Stimulated activated CD4-positive, alpha-beta T cell treated with anti-CD3 and anti-CD28 coated beads, Interleukin-2, amount 100 ng/mL, for 48 hours (primary cell): ENCODE results near the gene RASD2.

Source experiments
- DNase-seq, 2 donors: peaks; one replicate each; pipeline ENCODE4 v3.0.0-alpha.2; 2020

RASD2 gene

DNA sequence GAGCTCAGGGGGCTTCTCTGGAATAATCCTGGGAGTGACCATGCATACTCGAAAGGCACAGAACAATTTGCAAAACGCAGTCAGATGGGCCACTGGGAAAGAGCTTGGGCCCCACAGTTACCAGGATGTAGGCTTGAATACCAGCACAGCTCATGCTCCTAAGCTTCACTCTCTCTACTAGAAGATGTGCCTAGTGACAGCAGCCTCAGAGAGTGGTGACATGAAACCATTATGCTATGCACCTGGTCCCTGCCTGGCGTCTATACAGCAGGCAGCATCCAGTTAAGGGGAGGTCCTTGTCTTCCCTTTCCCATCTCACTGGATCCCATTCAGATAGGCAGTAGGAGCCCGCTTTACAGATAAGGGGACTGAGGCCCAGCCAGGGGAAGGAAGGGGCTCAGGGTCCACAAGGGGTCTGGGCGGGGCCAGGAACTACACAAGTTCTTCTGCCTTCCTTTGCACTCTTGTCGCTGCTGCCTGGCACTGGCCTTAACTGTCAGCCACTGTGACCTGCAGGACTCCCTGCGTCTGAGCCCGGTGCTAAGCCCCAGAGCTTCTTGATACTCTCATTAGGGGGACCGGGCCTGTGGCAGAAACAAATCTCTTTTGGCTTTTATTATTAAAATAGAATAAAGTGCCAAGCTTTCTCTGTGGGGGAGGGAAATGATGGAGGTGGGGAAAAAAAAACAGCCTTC lies 21.2 kb upstream of the RASD2 start:
- DNase-seq, result no peak

DNA sequence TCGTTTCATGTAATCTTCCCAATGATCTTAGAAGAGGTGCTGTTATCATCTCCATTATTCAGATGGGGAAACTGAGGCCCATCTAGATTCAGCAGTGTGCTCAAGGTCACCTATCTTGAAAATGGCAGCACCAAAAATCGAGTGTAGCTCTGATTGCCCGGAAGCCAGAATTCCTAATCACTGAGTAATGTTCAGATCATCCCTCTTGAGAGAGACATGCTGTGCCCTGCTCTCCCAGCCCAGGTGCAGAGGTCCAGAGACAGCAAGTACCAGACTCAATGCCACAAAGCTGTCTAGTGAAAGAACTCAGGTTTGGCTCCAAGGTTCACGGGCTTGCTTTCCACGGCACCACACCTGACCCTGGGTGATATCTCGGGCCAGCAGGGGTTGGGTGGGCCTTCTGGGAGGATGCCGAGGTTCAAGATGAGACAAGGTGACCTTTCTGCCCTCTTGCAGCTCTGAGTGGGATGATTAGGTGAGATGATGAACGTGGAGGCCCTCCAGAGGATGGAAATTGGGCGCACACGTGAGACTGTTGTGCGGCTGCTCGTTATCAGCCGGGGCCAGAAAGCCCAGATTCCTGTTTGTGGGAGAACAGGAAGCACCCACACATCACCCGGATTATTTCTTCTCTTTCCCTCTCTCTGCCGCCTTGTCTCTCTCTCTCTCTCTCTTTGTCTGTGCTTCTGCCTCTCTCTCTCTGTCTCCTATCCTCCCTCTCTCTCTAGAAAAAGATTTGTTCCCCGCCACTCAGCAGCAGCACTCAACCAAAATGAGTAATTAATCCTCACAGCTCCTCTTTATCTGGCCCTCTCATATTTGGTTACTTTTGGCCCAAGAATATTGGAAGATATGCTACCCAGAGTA lies 19.0 kb upstream of the RASD2 start:
- DNase-seq, result no peak

DNA sequence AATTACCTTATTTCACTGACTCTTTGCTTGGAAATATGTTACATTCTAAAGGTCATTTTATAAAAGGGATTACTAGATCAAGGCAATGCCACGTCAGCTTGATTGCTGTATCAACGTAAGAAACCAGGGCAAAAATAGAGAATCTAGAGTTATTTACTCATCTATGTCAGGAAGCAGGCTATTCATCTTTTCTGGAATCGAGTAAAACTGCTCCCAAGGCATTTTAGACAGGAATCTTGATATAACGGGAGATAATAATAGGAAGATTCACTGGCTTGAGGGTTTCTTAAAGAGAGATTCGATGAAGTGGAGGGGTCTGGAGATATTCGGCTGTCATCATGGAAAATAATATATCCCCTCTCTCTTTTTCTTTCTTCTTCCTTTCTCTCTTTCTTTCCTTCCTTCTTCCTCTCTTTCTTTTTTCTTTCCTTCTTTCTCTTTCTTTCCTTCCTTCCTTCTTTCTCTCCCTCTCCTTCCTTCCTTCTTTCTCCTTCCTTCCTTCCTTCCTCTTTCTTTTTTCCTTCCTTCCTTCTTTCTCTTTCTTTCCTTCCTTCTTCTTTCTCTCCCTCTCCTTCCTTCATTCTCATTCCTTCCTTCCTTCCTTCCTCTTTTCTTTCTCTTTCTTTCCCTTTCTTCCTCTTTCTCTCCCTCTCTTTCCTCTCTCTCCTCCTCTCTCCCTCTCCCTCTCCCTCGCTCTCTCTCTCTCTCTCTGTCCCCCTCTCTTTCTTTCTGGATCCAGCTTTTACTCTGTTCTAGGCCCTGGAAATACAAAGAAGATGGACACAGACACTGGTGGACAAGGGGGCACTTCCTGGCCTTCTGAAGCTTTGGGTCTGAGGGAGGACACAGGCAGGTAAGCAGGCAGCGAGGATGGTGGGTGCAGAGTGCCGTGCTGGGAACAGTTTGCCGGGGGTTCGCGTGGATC lies 18.1 kb upstream of the RASD2 start:
- no peak for DNase-seq

DNA sequence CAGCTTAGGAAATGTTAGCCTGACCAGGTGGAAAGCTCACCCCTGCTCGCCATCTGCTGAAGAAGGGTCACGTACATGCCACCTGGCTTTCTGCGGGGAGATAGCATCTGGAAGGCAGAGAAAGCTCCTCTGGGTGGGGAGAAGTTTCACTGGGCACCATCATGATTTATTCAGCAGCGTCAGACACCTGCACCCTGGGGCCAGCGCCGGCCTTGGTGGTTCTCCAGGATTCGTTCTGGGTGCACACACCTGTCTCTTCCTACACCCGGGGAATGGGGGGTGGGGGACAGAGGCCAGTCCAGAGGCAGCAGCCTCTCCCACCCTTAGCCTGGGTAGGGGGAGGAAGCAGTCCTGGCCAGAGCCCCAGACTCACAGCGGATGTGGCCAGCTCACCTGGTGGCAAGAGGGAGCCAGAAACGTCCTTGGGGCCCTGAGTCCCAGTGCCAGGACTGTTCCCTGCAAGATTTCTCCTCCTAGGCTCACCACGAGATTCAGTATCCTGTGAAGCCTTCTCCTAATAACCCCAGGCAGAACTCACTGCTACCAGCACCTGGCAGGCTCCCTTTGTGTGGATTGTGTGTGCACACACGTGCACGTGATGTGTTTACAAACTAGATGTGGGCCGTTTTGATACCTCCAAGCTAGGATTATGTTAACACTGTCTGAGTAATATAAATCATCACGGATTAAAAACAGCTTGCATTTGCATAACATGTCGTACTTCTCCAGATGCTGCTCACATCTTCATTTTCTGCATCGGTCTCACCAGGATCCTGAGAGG lies 17.3 kb upstream of the RASD2 start:
- DNase-seq, result no peak

DNA sequence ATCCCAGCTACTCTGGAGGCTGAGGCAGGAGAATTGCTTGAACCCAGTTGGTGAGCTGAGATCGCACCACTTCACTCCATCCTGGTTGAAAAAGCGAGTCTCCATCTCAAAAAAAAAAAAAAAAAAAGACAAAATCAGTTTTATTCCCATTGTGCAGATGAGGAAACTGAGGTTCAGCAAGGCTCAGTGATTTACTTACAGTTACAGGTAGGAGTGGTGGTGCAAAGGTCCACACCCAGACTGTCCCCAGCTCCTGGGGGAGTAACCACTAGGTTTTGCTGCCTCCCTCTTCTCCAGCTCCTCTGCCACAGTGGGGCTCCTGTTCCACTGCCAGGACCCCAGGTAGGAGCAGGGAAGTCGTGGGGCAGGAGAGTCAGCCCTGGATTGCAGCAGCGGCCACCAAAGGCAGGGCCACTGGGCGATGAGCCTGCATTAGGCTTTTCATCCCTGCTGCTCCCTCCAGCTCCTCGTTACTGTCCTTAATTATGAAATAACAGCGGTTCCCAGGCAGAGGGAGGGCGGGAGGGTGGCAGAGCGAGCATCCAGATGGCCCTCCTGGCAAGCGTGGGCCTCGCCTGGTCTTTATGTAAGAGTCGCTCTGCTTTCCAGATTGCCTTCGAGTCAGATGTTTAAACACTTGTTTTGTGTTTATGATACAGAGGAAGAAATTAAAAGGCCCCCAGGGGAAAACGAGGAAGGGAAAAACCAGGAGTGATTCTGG lies 15.5 kb upstream of the RASD2 start:
- DNase-seq, result no peak

DNA sequence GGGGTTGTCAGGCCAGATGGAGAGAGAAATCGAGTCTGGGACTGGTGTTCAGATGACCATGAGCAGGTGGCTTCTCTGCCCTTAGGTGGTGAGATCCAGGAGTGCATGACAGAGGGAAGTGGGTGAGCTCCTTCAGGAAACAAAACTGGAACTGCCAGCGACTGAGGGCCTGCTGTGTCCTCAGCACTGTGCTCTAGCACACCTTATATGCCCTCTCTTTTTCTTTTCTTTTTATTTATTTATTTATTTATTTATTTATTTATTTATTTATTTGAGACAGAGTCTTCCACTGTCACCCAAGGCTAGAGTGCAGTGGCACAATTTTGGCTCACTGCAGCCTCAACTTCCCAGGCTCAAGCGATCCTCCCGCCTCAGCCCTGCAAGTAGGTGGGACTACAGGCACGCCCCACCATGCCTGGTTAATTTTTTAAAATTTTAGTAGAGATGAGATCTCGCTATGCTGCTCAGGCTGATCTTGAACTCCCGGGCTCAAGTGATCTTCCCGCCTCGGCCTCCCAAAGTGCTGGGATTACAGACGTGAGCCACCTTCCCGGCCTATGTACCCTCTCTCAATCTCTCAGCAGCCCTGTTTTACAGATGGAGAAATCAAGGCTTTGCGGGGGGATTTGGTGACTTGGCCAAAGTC lies 14.8 kb upstream of the RASD2 start:
- DNase-seq, result no peak

DNA sequence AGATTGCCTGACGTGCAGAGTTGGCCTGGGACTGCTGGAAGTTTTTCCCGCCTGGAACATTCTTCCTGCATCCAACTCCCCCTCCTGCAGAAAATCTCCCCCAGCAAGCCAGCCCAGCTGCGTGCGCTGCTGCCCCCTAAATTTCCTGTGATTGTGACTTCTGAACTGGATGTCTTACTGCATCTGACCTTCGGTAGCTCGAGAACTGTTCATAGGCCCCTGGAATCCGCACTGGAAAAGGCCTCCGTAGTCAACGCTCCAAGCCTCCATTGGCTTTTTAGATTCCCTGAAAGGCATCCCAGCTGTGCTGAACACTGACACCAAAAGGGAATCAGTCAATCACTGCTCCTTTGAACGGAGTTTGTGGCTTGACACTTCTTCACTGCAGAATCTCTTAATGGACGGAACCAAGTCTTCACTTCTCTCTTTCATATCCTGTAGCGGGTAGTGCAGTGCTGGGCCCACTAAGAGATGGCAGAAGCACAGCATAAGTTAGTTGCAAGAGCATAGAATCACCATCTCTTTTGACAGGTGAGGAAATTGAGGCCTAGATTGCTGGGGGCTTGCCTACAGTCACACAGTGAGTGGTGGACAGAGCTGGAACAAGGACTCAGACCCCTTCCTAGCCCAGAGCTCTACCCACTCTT lies 14.2 kb upstream of the RASD2 start:
- DNase-seq, result no peak

DNA sequence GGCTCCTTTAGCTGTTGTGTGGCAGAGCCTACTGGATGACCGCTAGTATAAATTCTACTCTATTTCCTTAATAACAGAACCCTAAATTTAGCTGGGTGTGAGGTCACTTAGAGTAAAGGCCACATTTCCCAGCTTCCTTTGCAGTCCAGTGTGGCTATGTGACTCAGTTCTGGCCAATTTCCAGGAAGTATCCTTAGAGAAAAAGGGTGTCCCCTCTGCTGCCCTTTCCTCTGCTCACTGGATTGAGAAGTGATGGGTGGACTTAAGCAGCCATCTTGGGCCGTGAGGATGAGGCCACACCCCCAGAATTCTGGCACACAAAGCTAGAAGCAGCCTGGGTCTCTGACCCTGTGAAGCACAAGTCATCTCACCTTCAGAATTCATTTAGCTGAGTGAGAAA lies 11.7 kb upstream of the RASD2 start:
- no peak for DNase-seq

DNA sequence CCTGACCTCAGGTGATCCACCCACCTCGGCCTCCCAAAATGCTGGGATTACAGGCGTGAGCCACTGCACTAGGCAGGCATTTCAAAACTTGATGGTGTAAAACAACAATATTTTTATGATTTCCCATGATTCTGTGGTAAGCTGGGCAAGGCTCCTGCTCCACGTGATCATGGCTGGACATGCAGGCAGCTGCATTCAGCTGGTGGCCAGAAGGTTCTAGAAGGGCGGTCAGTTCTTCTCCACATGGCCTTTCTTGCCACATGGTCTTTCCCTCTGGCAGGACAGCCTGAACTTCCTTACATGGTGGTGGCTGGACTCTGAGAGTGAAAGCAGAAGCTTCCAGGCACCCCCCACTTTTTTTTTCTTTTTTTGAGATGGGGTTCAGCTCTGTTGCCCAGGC lies 9.9 kb upstream of the RASD2 start:
- no peak for DNase-seq

DNA sequence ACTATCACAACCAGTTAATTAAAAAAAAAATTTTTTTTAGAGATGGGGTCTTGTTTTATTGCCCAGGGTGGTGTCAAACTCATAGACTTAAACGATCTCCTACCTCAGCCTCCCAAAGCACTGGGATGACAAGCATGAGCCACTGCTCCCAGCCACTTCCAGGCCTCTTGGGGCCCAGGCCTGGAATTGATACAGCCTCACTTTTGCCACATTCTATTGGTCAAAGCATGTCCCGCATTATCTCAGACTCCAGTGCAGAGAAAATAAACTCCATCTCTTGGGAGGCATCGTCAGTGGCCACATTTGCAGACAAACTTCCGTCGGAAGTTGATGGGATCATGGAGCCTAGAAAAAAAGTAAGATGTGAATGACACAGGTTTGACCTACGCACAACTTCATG lies 9.4 kb upstream of the RASD2 start:
- DNase-seq, result no peak

DNA sequence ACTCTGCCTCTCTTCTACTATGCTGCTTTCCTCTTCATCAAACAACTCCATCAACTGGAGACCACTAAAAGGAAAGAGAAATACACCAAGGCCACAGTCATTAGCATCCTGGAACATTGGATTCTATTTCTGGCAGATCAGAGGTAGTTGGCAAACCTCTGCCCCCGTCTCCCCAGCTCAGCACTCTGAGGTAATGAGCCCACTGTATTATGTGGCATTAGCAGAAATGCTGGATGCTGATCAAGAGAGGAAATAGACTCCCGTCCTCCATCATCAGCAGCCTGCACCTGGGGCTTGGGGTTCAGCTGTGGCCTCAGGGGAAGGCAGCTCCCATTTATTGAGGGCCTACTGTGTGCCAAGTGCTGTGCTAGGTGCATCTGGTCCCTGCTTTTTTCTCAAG lies 9.0 kb upstream of the RASD2 start:
- no peak for DNase-seq

DNA sequence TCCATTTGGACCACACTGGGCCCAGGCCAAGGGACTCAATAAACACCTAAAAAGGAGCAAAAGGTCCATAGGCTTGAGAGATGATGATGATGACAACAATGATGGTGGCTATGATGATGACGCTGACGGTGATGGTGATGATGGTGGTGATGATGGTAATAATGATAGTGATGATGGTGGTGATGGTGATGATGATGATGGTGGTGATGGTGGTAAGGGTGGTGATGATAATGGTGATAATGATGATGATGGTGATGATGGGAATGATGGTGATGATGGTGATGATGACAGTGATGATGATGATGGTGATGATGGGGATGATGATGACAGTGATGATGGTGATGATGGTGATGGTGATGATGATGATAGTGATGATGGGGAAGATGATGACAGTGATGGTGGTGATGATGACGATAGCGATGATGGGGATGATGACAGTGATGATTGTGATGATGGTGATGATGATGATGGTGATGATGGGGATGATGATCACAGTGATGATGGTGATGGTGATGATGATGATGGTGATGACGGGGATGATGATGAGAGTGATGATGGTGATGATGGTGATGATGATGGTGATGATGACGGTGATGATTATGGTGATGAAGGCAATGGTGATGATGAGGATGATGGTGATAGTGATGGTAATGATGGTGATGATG lies 7.1 kb upstream of the RASD2 start:
- DNase-seq, result no peak

DNA sequence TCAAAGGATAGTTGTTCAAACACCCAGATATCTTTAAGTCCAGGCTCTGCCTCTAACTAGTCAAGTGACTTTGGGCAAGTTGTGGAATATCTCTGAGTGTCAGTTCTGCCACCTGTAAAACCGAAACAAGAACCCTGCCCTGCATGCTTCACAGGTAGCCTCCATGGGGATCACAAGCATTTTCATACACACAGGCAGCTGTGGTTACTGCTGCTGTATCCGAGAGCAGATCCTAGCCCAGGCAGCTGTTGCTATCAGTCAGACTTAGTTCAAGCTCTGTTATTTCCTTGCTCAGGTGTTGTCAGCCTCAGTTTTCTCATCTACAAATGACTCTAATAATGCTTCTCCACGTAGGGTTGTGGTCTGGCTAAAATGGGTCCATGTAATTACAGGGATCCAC lies 6.5 kb upstream of the RASD2 start:
- no peak for DNase-seq

DNA sequence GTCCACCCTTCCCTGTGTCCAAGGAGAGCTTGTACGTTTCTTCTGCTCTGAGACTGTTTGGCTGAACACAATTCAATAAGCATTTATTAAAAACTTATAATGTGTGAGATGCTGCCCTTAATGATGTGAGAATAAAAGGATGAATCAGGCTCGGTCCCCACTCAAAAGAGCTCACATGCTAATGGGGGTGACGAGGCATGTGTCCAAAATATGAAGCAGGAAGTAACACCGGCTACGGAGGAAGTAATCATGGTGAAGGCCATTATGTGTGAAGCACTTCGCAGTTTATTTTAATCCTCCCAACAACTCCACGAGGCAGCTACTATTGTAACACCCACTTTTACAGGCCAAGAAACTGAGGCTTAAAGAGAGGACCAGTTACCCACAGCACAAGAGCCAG lies 3.4 kb upstream of the RASD2 start:
- DNase-seq, result no peak

DNA sequence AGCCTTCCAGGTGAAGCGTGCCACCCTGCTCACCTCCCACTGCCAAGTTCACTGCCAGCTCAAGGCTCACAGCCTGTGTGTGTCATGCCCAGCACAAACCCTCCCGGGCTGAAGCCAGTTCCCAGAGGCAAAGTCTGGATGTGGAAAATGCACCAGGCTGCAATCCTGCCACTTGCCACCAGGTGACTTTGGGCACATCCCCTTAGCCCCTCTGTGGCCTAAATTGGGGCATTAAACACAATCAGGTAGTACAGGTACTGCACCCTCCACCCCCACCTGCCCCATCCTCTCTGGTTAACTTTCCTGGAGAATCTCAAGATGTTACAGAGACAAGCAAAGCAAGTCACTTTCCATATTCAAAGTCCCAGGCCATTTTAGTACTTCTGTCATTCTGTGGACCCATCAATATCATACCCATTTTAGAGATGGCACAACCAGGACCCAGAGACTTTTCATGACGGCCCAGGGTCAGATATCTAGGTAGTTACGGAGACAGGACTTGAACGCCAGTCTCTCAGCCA lies 1.8 kb upstream of the RASD2 start:
- DNase-seq, result peak; percentile 38 to 49

DNA sequence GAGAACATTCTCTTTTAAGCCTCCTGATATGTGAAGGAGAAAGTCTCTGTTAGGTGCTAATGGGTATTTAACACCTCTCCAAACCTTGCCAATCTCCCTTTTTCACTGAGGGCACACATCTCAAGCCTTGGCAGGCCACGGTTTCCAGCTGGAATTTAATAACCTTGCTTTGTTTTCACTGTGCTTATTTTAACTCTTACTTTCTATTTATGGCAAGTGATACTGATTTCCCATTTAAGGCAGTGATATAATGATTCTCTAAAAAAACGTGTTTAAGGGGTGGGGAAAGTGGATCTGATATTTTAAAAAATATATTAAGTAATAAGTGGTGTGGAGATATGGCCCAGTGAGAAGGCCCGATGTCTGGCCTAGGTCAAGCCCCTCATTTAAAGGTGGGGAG lies 1.1 kb upstream of the RASD2 start:
- no peak for DNase-seq

DNA sequence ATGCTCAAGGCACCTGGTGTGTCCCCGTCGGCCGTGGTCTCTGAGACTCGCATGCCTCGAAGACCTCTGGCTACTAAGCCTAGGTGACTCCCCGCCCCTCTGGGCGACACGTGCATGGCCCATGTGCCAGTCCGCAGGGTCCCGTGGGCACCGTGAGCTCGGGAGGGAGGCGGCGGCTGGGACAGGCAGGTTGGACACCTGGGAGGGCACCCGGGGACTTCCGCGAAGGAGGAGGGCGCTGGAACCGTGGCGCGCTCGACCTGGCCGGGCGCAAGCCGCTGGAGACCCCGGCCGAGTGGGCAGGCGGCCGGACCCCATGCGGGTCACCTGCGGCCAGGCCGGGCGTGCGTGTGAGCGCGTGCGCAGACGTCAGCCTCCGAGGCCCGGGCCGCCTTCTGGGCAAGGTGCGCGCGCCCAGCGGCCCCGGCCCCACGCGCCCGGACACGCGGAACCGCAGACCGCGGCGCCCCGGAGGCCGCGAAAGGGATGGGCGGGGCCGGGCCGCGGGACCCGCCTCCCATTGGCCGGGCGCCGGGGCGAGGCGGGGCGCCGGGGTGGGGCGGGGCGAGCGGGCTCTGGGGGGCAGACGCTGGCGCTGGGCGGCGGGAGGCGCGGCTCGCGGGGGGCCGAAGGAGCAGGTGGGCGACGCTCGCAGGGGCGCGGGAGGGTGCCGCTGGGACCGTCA lies 579 bp upstream of the RASD2 start:
- DNase-seq, result peak; percentile 45 to 59

DNA sequence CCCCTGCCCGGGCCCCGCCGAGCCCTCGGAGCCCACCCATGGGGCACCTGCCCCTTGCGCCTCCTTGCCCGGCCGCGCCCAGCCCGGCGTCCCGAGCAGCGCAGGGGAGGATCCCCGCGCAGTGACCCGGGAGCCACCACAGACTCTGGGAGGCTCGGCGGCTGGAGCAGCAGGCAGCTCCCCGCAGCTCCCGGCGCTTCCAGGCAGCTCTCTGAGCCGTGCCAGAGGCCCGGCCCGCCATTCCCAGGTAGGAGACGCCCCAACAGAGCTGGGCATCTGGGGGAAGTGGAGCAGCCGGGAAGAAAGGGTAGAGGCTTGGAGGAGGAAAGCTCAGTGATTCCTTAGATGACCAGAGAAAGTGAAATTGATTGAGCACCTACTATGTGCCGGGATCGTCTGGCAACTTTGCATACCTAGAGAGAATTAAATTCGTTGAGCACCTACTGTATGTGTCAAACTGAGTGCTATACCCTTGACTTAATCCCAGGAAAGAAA lies 670 bp downstream of the RASD2 start:
- no peak for DNase-seq
